Measurements from ENCODE around the gene SLC39A13. TPM values are rescaled to one million over a fixed set of nuclear protein-coding genes. Genes with fewer than 3 reads are reported as not detected.
A peak's percentile ranks its signal among the peaks of the same experiment; 100 is the strongest.

The SLC39A13 gene
- total RNA-seq, 2 donors from 2014 or later = 97.7 to 163 TPM

GRCh38 chr11:47393163-47394049 lies 15.0 kb upstream of the SLC39A13 start:
- H3K4me3 ChIP-seq = no peak overlapping the region
- peak overlapping the region in 1 of 2 donors; percentile 71 for H3K27ac ChIP-seq
- ATAC-seq (ENCODE audit: insufficient number of reproducible peaks, low FRiP score, low read depth) = no peak
- TF ChIP-seq, protein P1, sequence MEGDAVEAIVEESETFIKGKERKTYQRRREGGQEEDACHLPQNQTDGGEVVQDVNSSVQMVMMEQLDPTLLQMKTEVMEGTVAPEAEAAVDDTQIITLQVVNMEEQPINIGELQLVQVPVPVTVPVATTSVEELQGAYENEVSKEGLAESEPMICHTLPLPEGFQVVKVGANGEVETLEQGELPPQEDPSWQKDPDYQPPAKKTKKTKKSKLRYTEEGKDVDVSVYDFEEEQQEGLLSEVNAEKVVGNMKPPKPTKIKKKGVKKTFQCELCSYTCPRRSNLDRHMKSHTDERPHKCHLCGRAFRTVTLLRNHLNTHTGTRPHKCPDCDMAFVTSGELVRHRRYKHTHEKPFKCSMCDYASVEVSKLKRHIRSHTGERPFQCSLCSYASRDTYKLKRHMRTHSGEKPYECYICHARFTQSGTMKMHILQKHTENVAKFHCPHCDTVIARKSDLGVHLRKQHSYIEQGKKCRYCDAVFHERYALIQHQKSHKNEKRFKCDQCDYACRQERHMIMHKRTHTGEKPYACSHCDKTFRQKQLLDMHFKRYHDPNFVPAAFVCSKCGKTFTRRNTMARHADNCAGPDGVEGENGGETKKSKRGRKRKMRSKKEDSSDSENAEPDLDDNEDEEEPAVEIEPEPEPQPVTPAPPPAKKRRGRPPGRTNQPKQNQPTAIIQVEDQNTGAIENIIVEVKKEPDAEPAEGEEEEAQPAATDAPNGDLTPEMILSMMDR (IDR thresholded peaks at IDR 0.05) = no peak
- H3K4me1 ChIP-seq (ENCODE audit: control insufficient read depth in 1 of 2, low read depth in 2 of 2) = no peaks in the 10 kb centered on the region
- no peak for DNase-seq (ENCODE audit: low spot score)
- H3K36me3 ChIP-seq = no peaks in the 10 kb centered on the region
- H3K9me3 ChIP-seq = no peaks in the 10 kb centered on the region
- H3K27me3 ChIP-seq (replicated peaks; ENCODE audit: insufficient read depth) = no peaks in the 10 kb centered on the region

- H3K4me1 ChIP-seq (ENCODE audit: control insufficient read depth in 1 of 2, low read depth in 2 of 2) = no peaks in the 10 kb centered on the region
- no peak for ATAC-seq (ENCODE audit: insufficient number of reproducible peaks, low FRiP score, low read depth)
- H3K9me3 ChIP-seq = no peaks in the 10 kb centered on the region
- TF ChIP-seq, protein P1 (IDR thresholded peaks at IDR 0.05) = no peak
- no peaks in the 10 kb centered on the region for H3K27me3 ChIP-seq (replicated peaks; ENCODE audit: insufficient read depth)
- DNase-seq (ENCODE audit: low spot score) = no peak
- peak overlapping the region; percentile 46 for H3K4me3 ChIP-seq
- no peaks in the 10 kb centered on the region for H3K36me3 ChIP-seq
- H3K27ac ChIP-seq = peak overlapping the region in 1 of 2 donors; percentile 71
Observed at GRCh38 chr11:47394050-47394321, 14.4 kb upstream of the SLC39A13 start.

DNA sequence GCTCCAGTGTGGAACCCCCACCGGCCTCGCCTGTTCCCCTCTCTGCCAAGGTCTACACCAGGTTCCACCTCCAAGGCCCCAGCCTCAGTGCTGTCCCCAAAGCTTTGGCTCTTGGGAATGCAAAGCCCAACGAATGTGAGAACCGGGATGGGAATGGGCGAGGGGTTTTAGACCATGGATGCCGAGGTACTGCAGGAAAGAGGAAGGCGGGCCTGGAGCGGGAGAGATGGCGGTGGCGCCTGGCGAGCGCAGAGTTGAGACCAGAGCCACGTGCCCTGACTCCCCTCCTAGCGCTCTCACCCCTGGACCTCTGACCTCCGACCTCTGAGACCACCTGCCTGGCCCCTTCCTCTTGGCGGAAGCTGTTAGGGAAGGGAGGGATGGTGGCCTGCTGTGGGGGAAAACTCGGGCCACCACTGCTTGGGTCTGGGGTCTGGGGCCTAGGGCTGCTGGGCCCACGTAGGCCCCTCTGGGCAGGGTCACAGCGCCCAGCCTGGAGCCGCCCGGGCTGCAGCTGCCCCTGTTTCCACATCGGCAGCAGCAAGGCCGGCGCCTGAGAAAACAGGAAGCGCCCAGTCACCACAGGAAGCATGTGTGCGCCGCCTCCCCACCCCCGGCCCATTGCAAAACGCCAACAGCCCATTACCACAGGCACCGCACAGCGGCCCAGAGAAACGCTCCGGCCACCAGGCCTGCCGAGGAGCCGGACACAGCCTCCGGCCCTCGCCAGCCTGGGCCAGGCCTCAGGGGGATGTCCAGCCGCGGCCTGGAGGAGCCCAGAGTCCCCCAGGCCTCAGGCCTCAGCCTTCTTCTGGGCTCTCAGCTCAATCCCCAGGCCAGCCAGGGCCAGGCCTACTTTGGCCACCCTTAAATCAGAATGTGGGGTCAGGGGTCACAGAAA lies 13.8 kb upstream of the SLC39A13 start:
- ATAC-seq (ENCODE audit: insufficient number of reproducible peaks, low FRiP score, low read depth) (no peak), DNase-seq (ENCODE audit: low spot score) (no peak)
- H3K36me3 ChIP-seq = no peaks in the 10 kb centered on the region
- TF ChIP-seq, protein P1 (IDR thresholded peaks at IDR 0.05) = no peak
- no peaks in the 10 kb centered on the region for H3K9me3 ChIP-seq
- peak overlapping the region; percentile 43 to 71 for H3K27ac ChIP-seq
- H3K4me3 ChIP-seq = peak overlapping the region; percentile 46
- peaks cover 0 to 2% of the 10 kb centered on the region in 2 donors for H3K4me1 ChIP-seq (ENCODE audit: control insufficient read depth in 1 of 2, low read depth in 2 of 2)
- H3K27me3 ChIP-seq (replicated peaks; ENCODE audit: insufficient read depth) = no peaks in the 10 kb centered on the region

- H3K4me3 ChIP-seq = peak overlapping the region; percentile 46
- no peaks in the 10 kb centered on the region for H3K27me3 ChIP-seq (replicated peaks; ENCODE audit: insufficient read depth)
- peaks cover 5 to 8% of the 10 kb centered on the region in 2 donors for H3K4me1 ChIP-seq (ENCODE audit: control insufficient read depth in 1 of 2, low read depth in 2 of 2)
- no peaks in the 10 kb centered on the region for H3K9me3 ChIP-seq
- H3K27ac ChIP-seq = peak overlapping the region; percentile 43 to 71
- ATAC-seq (ENCODE audit: insufficient number of reproducible peaks, low FRiP score, low read depth) (no peak), DNase-seq (ENCODE audit: low spot score) (no peak)
- H3K36me3 ChIP-seq = no peaks in the 10 kb centered on the region
- TF ChIP-seq, protein P1 (IDR thresholded peaks at IDR 0.05) = no peak
Observed at GRCh38 chr11:47395223-47396048, 13.0 kb upstream of the SLC39A13 start.

Measured in thoracic aorta (tissue), 2 donors.